ENCODE data around the gene VASP.

Gene VASP

DNA sequence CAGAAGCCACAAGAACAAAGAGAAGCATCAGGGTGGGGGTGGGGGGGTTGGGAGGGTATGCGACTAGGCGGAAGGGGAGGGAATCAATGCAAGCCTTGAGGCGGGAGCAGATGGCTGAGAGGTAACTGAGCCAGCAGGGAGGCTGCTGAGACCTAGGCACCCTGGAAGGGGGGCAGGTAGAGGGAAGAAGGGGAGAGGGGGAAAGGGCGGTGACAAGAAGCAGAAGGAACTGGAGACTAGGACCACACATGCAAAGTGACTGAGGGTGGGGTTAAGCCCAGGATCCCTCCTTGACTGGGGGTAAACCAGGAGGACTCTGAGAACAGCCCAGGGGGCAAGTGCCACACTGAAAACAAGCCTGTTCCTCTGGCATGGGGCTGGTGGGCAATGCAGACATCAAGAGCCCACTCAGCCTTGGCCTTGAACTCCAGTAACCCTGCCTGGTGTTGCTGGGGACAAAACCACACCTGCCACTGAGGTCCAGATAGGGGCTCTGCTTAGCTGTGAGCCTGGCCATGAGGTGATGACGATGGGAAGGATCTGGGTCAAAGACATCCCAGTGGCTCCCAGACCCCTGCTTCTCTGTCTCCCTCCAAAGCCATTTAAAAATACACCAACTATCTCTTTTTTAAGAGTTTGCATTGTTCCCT, 57.0 kb downstream of the VASP start:
- peak overlapping the region; percentile 79 for H3K27ac Mint-ChIP-seq
- H3K4me3 Mint-ChIP-seq = peak overlapping the region; percentile 3
- peaks cover 4% of the 10 kb centered on the region for H3K36me3 Mint-ChIP-seq (ENCODE audit: low read depth)
- no peaks in the 10 kb centered on the region for H3K9me3 Mint-ChIP-seq
- peaks cover 45% of the 10 kb centered on the region for H3K4me1 Mint-ChIP-seq (ENCODE audit: low read depth)
- no peaks in the 10 kb centered on the region for H3K27me3 Mint-ChIP-seq

DNA sequence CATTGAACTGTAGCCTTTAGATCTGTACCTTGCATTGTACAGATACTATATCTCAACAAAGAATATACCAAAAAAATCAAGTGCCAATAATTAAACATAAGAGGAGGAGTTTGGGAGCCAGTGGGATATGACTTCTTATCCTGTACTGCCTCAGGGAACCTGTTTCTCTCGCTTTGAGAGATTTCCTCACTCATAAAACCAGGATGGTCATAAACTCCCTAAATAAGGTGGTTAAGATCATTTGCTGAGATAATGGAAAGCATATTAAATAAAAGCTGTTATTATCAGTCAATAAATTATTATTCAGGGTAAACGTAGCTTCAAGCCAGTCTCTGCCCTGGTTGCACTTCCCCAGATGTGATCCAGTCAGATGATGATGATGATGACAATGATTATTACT, 60.3 kb downstream of the VASP start:
- H3K4me3 Mint-ChIP-seq = no peak overlapping the region
- H3K4me1 Mint-ChIP-seq (ENCODE audit: low read depth) = peaks cover 38% of the 10 kb centered on the region
- no peak overlapping the region for H3K27ac Mint-ChIP-seq
- H3K9me3 Mint-ChIP-seq = no peaks in the 10 kb centered on the region
- H3K27me3 Mint-ChIP-seq = no peaks in the 10 kb centered on the region
- peaks cover 6% of the 10 kb centered on the region for H3K36me3 Mint-ChIP-seq (ENCODE audit: low read depth)

GRCh38 chr19:45568732-45569131, 61.5 kb downstream of the VASP start:
- no peak overlapping the region for H3K4me3 Mint-ChIP-seq
- H3K36me3 Mint-ChIP-seq (ENCODE audit: low read depth) = peaks cover 6% of the 10 kb centered on the region
- peaks cover 28% of the 10 kb centered on the region for H3K4me1 Mint-ChIP-seq (ENCODE audit: low read depth)
- no peaks in the 10 kb centered on the region for H3K27me3 Mint-ChIP-seq
- H3K27ac Mint-ChIP-seq = no peak overlapping the region
- H3K9me3 Mint-ChIP-seq = no peaks in the 10 kb centered on the region

DNA sequence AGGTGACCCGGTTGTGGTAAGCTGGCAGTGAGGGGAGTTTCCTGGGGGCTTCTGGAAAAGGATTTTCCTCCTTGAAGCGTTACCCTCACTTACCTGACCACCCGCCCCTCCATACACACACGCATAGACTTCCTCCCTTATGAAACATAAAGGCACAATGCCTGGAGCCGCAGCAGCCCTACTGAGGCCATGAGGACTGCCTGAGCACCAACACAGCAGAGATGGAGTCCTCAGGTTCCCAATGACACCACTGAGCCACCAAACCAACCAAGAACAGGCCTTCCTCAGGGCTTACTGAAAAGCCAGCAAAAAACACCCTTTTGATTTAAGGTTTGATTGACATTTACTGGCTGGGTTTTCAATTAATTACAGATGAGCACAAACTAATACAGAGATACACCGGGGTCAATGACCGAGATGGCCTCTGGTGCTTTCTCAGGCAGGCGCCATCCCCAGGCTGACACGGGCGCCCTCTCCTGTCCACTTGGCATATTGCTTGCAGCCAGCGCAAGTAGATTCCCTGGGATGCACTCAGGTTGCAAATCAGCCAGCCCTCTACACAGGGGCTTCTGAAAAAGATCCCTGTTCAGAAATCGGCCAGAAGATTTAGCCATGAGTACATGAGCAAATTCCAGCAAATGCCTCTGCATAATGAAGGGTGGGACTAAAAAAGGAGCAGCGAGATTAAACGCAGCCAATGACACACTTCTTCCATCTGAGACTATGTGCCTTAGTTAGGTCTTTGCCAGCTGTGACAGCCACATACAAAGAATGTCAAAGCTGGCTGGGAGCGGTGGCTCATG, 62.5 kb downstream of the VASP start:
- no peaks in the 10 kb centered on the region for H3K9me3 Mint-ChIP-seq
- no peak overlapping the region for H3K27ac Mint-ChIP-seq
- no peak overlapping the region for H3K4me3 Mint-ChIP-seq
- H3K27me3 Mint-ChIP-seq = no peaks in the 10 kb centered on the region
- H3K36me3 Mint-ChIP-seq (ENCODE audit: low read depth) = peaks cover 6% of the 10 kb centered on the region
- H3K4me1 Mint-ChIP-seq (ENCODE audit: low read depth) = peaks cover 19% of the 10 kb centered on the region

- Mint-ChIP-seq H3K27me3 (no peaks in the 10 kb centered on the region), H3K27ac (no peak overlapping the region), H3K36me3 (ENCODE audit: low read depth) (peaks cover 6% of the 10 kb centered on the region), H3K9me3 (no peaks in the 10 kb centered on the region), H3K4me3 (no peak overlapping the region), H3K4me1 (ENCODE audit: low read depth) (peaks cover 19% of the 10 kb centered on the region)
Observed at GRCh38 chr19:45571457-45572220, 64.4 kb downstream of the VASP start.

- Mint-ChIP-seq H3K4me3 (no peak overlapping the region), H3K36me3 (ENCODE audit: low read depth) (peaks cover 6% of the 10 kb centered on the region), H3K27me3 (no peaks in the 10 kb centered on the region), H3K4me1 (ENCODE audit: low read depth) (peaks cover 20% of the 10 kb centered on the region), H3K9me3 (no peaks in the 10 kb centered on the region), H3K27ac (no peak overlapping the region)
Observed at GRCh38 chr19:45574526-45574925, 67.2 kb downstream of the VASP start.

- Mint-ChIP-seq H3K9me3 (no peaks in the 10 kb centered on the region), H3K36me3 (ENCODE audit: low read depth) (no peaks in the 10 kb centered on the region), H3K4me3 (no peak overlapping the region), H3K27ac (no peak overlapping the region), H3K4me1 (ENCODE audit: low read depth) (peaks cover 13% of the 10 kb centered on the region), H3K27me3 (no peaks in the 10 kb centered on the region)
Observed at GRCh38 chr19:45575216-45575615, 67.9 kb downstream of the VASP start.
